ENCODE results near the gene FRMD4A.

Gene FRMD4A

DNA sequence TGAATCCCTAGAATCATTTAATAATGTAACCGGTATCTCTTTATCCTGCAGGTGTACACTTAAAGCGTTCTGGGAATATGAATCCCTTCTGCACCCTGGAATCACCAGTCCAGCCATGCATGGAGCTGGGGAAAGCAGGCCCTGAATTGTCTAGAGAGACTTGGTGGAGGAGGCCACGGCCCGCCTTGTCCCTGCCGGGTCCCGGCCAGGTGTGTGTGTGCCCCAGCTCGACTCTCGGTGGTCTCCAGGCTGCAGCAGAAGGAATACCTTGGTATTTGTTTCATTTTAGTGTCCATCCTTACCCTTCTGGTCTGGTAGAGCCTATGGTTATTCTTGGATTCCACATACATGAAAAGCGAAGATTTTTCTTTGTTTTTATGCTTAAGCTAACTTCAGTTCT lies 685.9 kb downstream of the FRMD4A start:
- DNase-seq (ENCODE audit: low spot score) = no peak
- WGBS, 2 donors (ENCODE audit: extremely low coverage in 2 of 2, insufficient read length in 2 of 2, insufficient replicate concordance in 1 of 2) = no CpG with 5 or more reads among the region's 9 CpGs
- H2BK12ac ChIP-seq (ENCODE audit: low read length) = no peak overlapping the region
- H2BK15ac ChIP-seq (ENCODE audit: low read length) = no peak overlapping the region
- H3K79me1 ChIP-seq (ENCODE audit: low read depth, low read length) = no peaks in the 10 kb centered on the region
- H4K8ac ChIP-seq (ENCODE audit: low read depth, low read length) = no peak overlapping the region
- H3K23ac ChIP-seq (ENCODE audit: low read depth, low read length, poor library complexity) = no peak overlapping the region
- H3K9me3 ChIP-seq (replicated peaks in 1 of 2; ENCODE audit: control insufficient read depth in 2 of 2, insufficient read depth in 1 of 2, low read depth in 1 of 2, low read length in 2 of 2) = peaks cover 15 to 20% of the 10 kb centered on the region in 2 donors
- no peak overlapping the region for H3K27ac ChIP-seq (replicated peaks; ENCODE audit: low read length)
- H3K18ac ChIP-seq (ENCODE audit: low read length) = no peak overlapping the region
- peaks cover 19 to 85% of the 10 kb centered on the region in 2 donors for H3K36me3 ChIP-seq (replicated peaks in 1 of 2; ENCODE audit: control insufficient read depth in 2 of 2, insufficient read depth in 2 of 2, low read length in 2 of 2)
- H2AFZ ChIP-seq (ENCODE audit: low read length) = no peak overlapping the region
- H3K27me3 ChIP-seq (ENCODE audit: control insufficient read depth in 3 of 3, insufficient read depth in 3 of 3, low read depth in 1 of 3, low read length in 3 of 3) = no peaks in the 10 kb centered on the region
- no peak overlapping the region for H3K4me3 ChIP-seq (ENCODE audit: low read length in 2 of 2)
- H2AK5ac ChIP-seq (ENCODE audit: low read depth, low read length) = no peak overlapping the region
- H3K4ac ChIP-seq (ENCODE audit: low read length) = no peak overlapping the region
- no peak overlapping the region for H2BK120ac ChIP-seq (ENCODE audit: low read depth, low read length)
- H2BK5ac ChIP-seq (ENCODE audit: low read length) = no peak overlapping the region
- H3K9ac ChIP-seq (ENCODE audit: low read depth, low read length, poor library complexity) = no peak overlapping the region
- no peaks in the 10 kb centered on the region for H3K4me1 ChIP-seq (ENCODE audit: control insufficient read depth in 2 of 2, insufficient read depth in 1 of 2, low read depth in 1 of 2, low read length in 2 of 2)
- no peak overlapping the region for H3K14ac ChIP-seq (ENCODE audit: low read length)
- H3K4me2 ChIP-seq (ENCODE audit: insufficient read depth, low read length, poor library complexity, severe bottlenecking) = no peak overlapping the region
- no peak overlapping the region for H4K91ac ChIP-seq (ENCODE audit: low read depth, low read length, poor library complexity)

DNA sequence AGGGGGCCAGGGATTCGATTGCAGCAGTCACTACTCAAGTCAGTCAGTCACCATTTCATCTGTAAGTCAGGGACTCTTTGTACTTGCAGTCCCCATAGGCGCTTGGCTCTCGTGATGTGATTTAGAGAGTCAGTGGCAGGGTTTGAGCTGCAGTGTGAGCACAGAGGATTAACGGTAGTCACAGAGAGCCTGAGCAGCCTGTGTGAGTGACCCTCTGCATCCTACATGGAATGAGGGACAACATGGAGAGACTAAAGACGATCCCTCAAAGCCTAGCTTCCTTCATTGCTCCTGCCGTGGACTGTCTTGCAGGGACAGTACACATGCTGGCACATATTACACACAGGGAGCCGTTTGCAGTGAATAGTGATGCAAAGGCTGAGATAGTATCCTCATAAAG lies 687.7 kb downstream of the FRMD4A start:
- no peak overlapping the region for H3K4me3 ChIP-seq (ENCODE audit: low read length in 2 of 2)
- H3K79me1 ChIP-seq (ENCODE audit: low read depth, low read length) = no peaks in the 10 kb centered on the region
- no peaks in the 10 kb centered on the region for H3K4me1 ChIP-seq (ENCODE audit: control insufficient read depth in 2 of 2, insufficient read depth in 1 of 2, low read depth in 1 of 2, low read length in 2 of 2)
- H2AFZ ChIP-seq (ENCODE audit: low read length) = no peak overlapping the region
- no peak overlapping the region for H3K18ac ChIP-seq (ENCODE audit: low read length)
- H2BK15ac ChIP-seq (ENCODE audit: low read length) = no peak overlapping the region
- no peak overlapping the region for H2BK5ac ChIP-seq (ENCODE audit: low read length)
- peaks cover 15 to 20% of the 10 kb centered on the region in 2 donors for H3K9me3 ChIP-seq (replicated peaks in 1 of 2; ENCODE audit: control insufficient read depth in 2 of 2, insufficient read depth in 1 of 2, low read depth in 1 of 2, low read length in 2 of 2)
- no peak overlapping the region for H2AK5ac ChIP-seq (ENCODE audit: low read depth, low read length)
- no peak overlapping the region for H3K14ac ChIP-seq (ENCODE audit: low read length)
- no peak overlapping the region for H3K9ac ChIP-seq (ENCODE audit: low read depth, low read length, poor library complexity)
- no peak overlapping the region for H4K91ac ChIP-seq (ENCODE audit: low read depth, low read length, poor library complexity)
- no peak overlapping the region for H4K8ac ChIP-seq (ENCODE audit: low read depth, low read length)
- no peak overlapping the region for H2BK120ac ChIP-seq (ENCODE audit: low read depth, low read length)
- H3K4me2 ChIP-seq (ENCODE audit: insufficient read depth, low read length, poor library complexity, severe bottlenecking) = no peak overlapping the region
- no peak overlapping the region for H3K4ac ChIP-seq (ENCODE audit: low read length)
- H3K23ac ChIP-seq (ENCODE audit: low read depth, low read length, poor library complexity) = no peak overlapping the region
- H3K36me3 ChIP-seq (replicated peaks in 1 of 2; ENCODE audit: control insufficient read depth in 2 of 2, insufficient read depth in 2 of 2, low read length in 2 of 2) = peaks cover 17 to 79% of the 10 kb centered on the region in 2 donors
- no peaks in the 10 kb centered on the region for H3K27me3 ChIP-seq (ENCODE audit: control insufficient read depth in 3 of 3, insufficient read depth in 3 of 3, low read depth in 1 of 3, low read length in 3 of 3)
- WGBS, 2 donors (ENCODE audit: extremely low coverage in 2 of 2, insufficient read length in 2 of 2, insufficient replicate concordance in 1 of 2) = no CpG with 5 or more reads among the region's 7 CpGs
- no peak for DNase-seq (ENCODE audit: low spot score)
- H2BK12ac ChIP-seq (ENCODE audit: low read length) = no peak overlapping the region
- no peak overlapping the region for H3K27ac ChIP-seq (replicated peaks; ENCODE audit: low read length)

DNA sequence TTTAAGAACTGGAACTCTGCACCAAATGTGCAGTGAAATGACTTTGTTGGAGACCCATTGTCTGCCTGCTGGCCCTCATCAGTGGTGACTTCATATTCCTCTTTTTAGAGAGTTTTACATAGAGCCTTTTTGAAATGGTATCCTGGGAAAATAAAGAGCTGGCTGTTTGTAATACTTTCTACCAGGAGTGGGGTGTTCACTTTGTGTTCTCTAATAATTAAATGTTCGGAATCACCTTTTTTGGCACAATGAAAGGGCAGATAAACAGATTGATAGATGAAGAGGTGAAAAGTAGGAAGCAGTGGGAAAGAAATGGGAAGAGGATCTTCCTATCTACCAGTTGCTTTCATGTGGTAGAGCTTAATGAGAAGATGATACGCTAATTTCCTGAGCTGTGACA lies 688.4 kb downstream of the FRMD4A start:
- H2BK5ac ChIP-seq (ENCODE audit: low read length) = no peak overlapping the region
- H3K27ac ChIP-seq (replicated peaks; ENCODE audit: low read length) = no peak overlapping the region
- peaks cover 17 to 71% of the 10 kb centered on the region in 2 donors for H3K36me3 ChIP-seq (replicated peaks in 1 of 2; ENCODE audit: control insufficient read depth in 2 of 2, insufficient read depth in 2 of 2, low read length in 2 of 2)
- no peak for DNase-seq (ENCODE audit: low spot score)
- H2BK12ac ChIP-seq (ENCODE audit: low read length) = no peak overlapping the region
- no peak overlapping the region for H4K8ac ChIP-seq (ENCODE audit: low read depth, low read length)
- no peaks in the 10 kb centered on the region for H3K79me1 ChIP-seq (ENCODE audit: low read depth, low read length)
- no peak overlapping the region for H2BK15ac ChIP-seq (ENCODE audit: low read length)
- no peaks in the 10 kb centered on the region for H3K27me3 ChIP-seq (ENCODE audit: control insufficient read depth in 3 of 3, insufficient read depth in 3 of 3, low read depth in 1 of 3, low read length in 3 of 3)
- no peak overlapping the region for H3K23ac ChIP-seq (ENCODE audit: low read depth, low read length, poor library complexity)
- peaks cover 15 to 20% of the 10 kb centered on the region in 2 donors for H3K9me3 ChIP-seq (replicated peaks in 1 of 2; ENCODE audit: control insufficient read depth in 2 of 2, insufficient read depth in 1 of 2, low read depth in 1 of 2, low read length in 2 of 2)
- H2AFZ ChIP-seq (ENCODE audit: low read length) = no peak overlapping the region
- H2BK120ac ChIP-seq (ENCODE audit: low read depth, low read length) = no peak overlapping the region
- no peaks in the 10 kb centered on the region for H3K4me1 ChIP-seq (ENCODE audit: control insufficient read depth in 2 of 2, insufficient read depth in 1 of 2, low read depth in 1 of 2, low read length in 2 of 2)
- H3K4ac ChIP-seq (ENCODE audit: low read length) = no peak overlapping the region
- no peak overlapping the region for H3K14ac ChIP-seq (ENCODE audit: low read length)
- H3K4me2 ChIP-seq (ENCODE audit: insufficient read depth, low read length, poor library complexity, severe bottlenecking) = no peak overlapping the region
- WGBS, 2 donors (ENCODE audit: extremely low coverage in 2 of 2, insufficient read length in 2 of 2, insufficient replicate concordance in 1 of 2) = no CpG with 5 or more reads among the region's 2 CpGs
- H3K18ac ChIP-seq (ENCODE audit: low read length) = no peak overlapping the region
- no peak overlapping the region for H3K9ac ChIP-seq (ENCODE audit: low read depth, low read length, poor library complexity)
- no peak overlapping the region for H3K4me3 ChIP-seq (ENCODE audit: low read length in 2 of 2)
- H2AK5ac ChIP-seq (ENCODE audit: low read depth, low read length) = no peak overlapping the region
- H4K91ac ChIP-seq (ENCODE audit: low read depth, low read length, poor library complexity) = no peak overlapping the region

DNA sequence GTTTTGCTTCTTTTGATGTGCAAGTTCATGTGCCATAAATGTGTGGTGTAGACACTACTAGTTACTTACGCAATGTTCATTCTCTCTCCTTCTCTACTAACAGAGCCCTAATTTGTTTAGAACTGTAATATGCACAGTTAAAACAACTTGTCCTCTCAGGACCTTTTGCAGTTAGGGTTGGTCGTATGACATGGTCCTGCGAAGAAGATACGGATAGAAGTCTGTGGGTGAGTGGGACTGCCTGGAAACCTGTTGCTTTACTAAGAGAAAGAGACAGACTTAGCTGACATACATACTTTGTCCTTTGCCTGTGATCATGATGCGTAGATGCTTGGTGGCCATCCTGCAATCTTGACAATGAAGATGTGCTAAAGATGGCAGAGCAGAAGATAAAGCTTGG lies 692.8 kb downstream of the FRMD4A start:
- WGBS, 2 donors (ENCODE audit: extremely low coverage in 2 of 2, insufficient read length in 2 of 2, insufficient replicate concordance in 1 of 2) = no CpG with 5 or more reads among the region's 5 CpGs

More for the DNA sequence above, 692.8 kb downstream of the FRMD4A start:
- Histone ChIP-seq H2AK5ac (ENCODE audit: low read depth, low read length) (no peak overlapping the region), H2BK120ac (ENCODE audit: low read depth, low read length) (no peak overlapping the region), H3K4ac (ENCODE audit: low read length) (no peak overlapping the region), H3K23ac (ENCODE audit: low read depth, low read length, poor library complexity) (no peak overlapping the region), H3K4me3 (ENCODE audit: low read length in 2 of 2) (no peak overlapping the region), H3K9ac (ENCODE audit: low read depth, low read length, poor library complexity) (no peak overlapping the region), H3K4me2 (ENCODE audit: insufficient read depth, low read length, poor library complexity, severe bottlenecking) (no peak overlapping the region), H3K9me3 (replicated peaks in 1 of 2; ENCODE audit: control insufficient read depth in 2 of 2, insufficient read depth in 1 of 2, low read depth in 1 of 2, low read length in 2 of 2) (peaks cover 11 to 12% of the 10 kb centered on the region in 2 donors), H4K8ac (ENCODE audit: low read depth, low read length) (no peak overlapping the region), H2BK12ac (ENCODE audit: low read length) (no peak overlapping the region), H2BK5ac (ENCODE audit: low read length) (no peak overlapping the region), H2AFZ (ENCODE audit: low read length) (no peak overlapping the region), H3K14ac (ENCODE audit: low read length) (no peak overlapping the region), H3K79me1 (ENCODE audit: low read depth, low read length) (no peaks in the 10 kb centered on the region), H3K27me3 (ENCODE audit: control insufficient read depth in 3 of 3, insufficient read depth in 3 of 3, low read depth in 1 of 3, low read length in 3 of 3) (no peaks in the 10 kb centered on the region), H3K18ac (ENCODE audit: low read length) (no peak overlapping the region), H3K36me3 (replicated peaks in 1 of 2; ENCODE audit: control insufficient read depth in 2 of 2, insufficient read depth in 2 of 2, low read length in 2 of 2) (peaks cover 0 to 27% of the 10 kb centered on the region in 2 donors), H2BK15ac (ENCODE audit: low read length) (no peak overlapping the region), H3K27ac (replicated peaks; ENCODE audit: low read length) (no peak overlapping the region), H4K91ac (ENCODE audit: low read depth, low read length, poor library complexity) (no peak overlapping the region), H3K4me1 (ENCODE audit: control insufficient read depth in 2 of 2, insufficient read depth in 1 of 2, low read depth in 1 of 2, low read length in 2 of 2) (peaks cover 6 to 9% of the 10 kb centered on the region in 2 donors)
- DNase-seq (ENCODE audit: low spot score) = no peak

Data from neuronal stem cell (in vitro differentiated cells).